Nephron (organoid): ENCODE data around the gene CD44.

ENCODE experiments used
- H3K27ac Mint-ChIP-seq, 3 experiments: 2 replicates each; pipeline ENCODE4 v1.8.0; 2020; ENCODE audit warnings: mixed read lengths in 3 of 3, mild to moderate bottlenecking in 2 of 3, moderate library complexity in 1 of 3
- H3K27me3 Mint-ChIP-seq: 2 replicates; pipeline ENCODE4 v1.8.0; 2021; ENCODE audit warnings: low read depth, mild to moderate bottlenecking, moderate library complexity, mixed read lengths
- H3K36me3 Mint-ChIP-seq: 2 replicates; pipeline ENCODE4 v1.8.0; 2020; ENCODE audit warnings: low read depth, mixed read lengths
- H3K4me1 Mint-ChIP-seq: 2 replicates; pipeline ENCODE4 v1.8.0; 2020; ENCODE audit warnings: mixed read lengths
- H3K4me3 Mint-ChIP-seq, 3 experiments: 2 replicates each; pipeline ENCODE4 v1.8.0; 2020; ENCODE audit warnings: mild to moderate bottlenecking in 3 of 3, mixed read lengths in 3 of 3, moderate library complexity in 2 of 3
- H3K9me3 Mint-ChIP-seq: 2 replicates; pipeline ENCODE4 v1.8.0; 2020; ENCODE audit warnings: mixed read lengths
- TF ChIP-seq, protein P1 (sequence below), 3 experiments: fragments of 200-600 bp; sonication (generic); IDR thresholded peaks; one replicate each; pipeline ENCODE4 v1.5.0; 2021; ENCODE audit warnings: antibody characterized with exemption in 3 of 3; ENCODE audit not compliant: unreplicated experiment in 3 of 3

CD44 gene

DNA sequence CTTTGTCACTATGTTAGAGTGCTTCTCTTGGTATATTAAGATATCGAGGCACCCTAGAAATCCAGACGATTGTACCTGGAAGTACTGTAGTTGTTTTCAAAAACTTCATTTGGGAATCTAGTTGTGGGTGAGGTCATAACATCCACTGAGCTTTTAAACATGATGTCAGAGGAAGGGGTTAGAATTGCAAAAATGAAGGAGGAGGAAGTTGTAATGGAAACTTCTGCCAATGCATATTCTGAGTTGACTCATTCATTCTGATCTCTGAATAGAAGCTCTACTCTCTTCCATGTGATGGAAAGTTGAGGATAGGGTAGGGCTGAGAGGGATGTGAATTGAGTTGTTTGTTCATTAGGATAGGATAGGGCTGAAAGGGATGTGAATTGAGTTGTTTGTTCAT, 7.7 kb downstream of the CD44 start:
- Mint-ChIP-seq H3K9me3 (peaks cover 3% of the 10 kb centered on the region), H3K4me3 (no peak overlapping the region), H3K4me1 (peaks cover 8% of the 10 kb centered on the region), H3K27ac (no peak overlapping the region), H3K27me3 (peaks cover 29% of the 10 kb centered on the region), H3K36me3 (no peaks in the 10 kb centered on the region)
- TF ChIP-seq, protein P1, sequence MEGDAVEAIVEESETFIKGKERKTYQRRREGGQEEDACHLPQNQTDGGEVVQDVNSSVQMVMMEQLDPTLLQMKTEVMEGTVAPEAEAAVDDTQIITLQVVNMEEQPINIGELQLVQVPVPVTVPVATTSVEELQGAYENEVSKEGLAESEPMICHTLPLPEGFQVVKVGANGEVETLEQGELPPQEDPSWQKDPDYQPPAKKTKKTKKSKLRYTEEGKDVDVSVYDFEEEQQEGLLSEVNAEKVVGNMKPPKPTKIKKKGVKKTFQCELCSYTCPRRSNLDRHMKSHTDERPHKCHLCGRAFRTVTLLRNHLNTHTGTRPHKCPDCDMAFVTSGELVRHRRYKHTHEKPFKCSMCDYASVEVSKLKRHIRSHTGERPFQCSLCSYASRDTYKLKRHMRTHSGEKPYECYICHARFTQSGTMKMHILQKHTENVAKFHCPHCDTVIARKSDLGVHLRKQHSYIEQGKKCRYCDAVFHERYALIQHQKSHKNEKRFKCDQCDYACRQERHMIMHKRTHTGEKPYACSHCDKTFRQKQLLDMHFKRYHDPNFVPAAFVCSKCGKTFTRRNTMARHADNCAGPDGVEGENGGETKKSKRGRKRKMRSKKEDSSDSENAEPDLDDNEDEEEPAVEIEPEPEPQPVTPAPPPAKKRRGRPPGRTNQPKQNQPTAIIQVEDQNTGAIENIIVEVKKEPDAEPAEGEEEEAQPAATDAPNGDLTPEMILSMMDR (IDR thresholded peaks at IDR 0.05; ENCODE audit: unreplicated experiment in 3 of 3), result no peak

DNA sequence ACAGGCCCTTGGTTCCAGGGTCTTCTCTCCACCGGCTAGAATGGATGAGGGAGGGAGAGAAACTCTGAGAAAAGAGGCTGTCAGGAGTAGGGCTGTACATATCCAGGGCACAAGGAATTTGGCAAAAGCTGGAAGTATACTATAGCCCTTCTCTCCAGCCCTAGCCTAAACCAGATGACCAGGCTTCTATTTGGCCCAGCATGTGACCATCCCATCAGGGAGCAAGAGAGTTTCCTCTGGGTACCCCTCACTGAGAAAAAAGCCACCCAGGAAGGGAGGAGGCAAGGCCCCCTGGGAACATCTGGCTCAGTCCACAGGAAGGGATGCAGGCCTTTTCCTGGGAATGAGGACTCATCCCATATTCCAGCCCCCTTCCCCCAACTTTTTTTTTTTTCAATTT, 8.3 kb downstream of the CD44 start:
- Mint-ChIP-seq H3K4me1 (peaks cover 11% of the 10 kb centered on the region), H3K36me3 (no peaks in the 10 kb centered on the region), H3K27me3 (peaks cover 28% of the 10 kb centered on the region), H3K27ac (no peak overlapping the region), H3K4me3 (no peak overlapping the region), H3K9me3 (peaks cover 3% of the 10 kb centered on the region)
- TF ChIP-seq, protein P1 (IDR thresholded peaks at IDR 0.05; ENCODE audit: unreplicated experiment in 3 of 3), result no peak

DNA sequence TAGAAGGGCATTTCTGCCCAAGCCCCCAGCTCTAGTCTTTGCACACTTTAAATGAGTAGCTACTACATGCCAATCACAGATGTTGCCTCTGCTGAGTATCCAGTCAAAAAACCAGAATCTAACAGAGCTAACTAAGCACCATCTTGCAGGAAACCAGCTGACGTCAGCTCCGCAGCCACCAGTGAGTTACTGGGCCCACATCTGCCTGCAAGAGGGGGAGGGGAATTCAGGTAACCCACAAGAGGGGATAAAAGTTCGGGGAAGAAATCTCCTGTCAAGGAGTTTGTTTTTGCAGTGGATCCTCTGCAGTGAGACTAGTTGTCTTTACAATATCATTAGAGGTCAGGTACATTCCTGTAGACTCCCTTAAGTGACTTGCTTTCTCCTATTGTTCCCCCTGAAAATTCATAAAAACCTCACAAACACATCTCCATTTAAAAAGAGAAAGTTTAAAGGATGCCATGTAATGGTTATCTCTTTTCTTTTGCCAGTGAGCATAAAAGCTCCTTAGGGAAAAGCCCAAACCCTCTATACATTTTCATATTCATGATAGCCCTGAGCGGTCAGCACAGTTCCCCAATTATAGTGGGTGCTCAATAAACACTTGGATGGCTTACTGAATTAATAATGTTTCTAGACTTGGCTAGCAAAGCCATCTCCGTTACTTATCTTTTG, 9.3 kb downstream of the CD44 start:
- Mint-ChIP-seq H3K27ac (no peak overlapping the region), H3K27me3 (peaks cover 27% of the 10 kb centered on the region), H3K4me3 (no peak overlapping the region), H3K4me1 (peaks cover 11% of the 10 kb centered on the region), H3K9me3 (peaks cover 7% of the 10 kb centered on the region), H3K36me3 (no peaks in the 10 kb centered on the region)
- TF ChIP-seq, protein P1 (IDR thresholded peaks at IDR 0.05; ENCODE audit: unreplicated experiment in 3 of 3), result no peak

DNA sequence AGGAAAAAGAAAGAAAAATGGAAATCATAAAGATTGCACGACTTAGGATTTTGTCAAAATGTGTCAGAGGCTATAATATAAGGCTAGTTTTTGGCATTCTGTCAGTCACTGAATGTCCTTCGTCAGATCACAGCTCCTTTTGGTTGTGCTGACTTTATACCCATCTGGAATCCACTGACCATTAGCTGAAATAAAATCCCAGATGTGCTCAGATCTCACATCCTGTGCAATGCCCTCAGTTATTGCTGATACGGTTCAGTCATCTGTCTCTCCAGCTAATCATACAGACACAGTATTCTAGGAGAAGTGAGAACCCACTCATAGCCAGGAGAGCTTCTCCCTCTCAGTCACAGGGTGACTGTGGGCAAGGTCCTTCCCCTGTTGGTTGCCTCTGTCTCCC, 11.5 kb downstream of the CD44 start:
- Mint-ChIP-seq H3K27me3 (peaks cover 16% of the 10 kb centered on the region), H3K9me3 (peaks cover 10% of the 10 kb centered on the region), H3K4me1 (peaks cover 11% of the 10 kb centered on the region), H3K4me3 (no peak overlapping the region), H3K27ac (no peak overlapping the region), H3K36me3 (no peaks in the 10 kb centered on the region)
- TF ChIP-seq, protein P1 (IDR thresholded peaks at IDR 0.05; ENCODE audit: unreplicated experiment in 3 of 3), result no peak

DNA sequence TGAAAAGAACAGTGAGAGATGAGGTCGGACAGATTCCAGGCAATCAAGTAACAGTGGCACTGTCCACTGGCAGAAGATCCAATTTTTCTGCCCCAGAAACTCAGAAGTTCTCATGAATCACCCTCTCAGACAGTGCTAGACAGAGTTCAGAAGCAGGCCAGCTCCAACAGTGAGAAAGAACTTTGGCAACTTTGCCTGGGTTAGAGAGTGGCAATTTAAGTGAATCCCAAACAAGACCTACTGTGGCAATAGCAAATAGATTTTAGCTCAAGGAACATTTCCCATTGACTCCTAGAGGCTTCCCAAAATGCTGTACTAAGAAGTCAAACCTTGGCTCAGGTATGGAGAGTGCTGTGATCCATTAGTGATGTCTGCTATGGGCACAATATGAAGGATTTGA, 12.3 kb downstream of the CD44 start:
- Mint-ChIP-seq H3K36me3 (no peaks in the 10 kb centered on the region), H3K9me3 (peaks cover 10% of the 10 kb centered on the region), H3K4me1 (peaks cover 11% of the 10 kb centered on the region), H3K4me3 (no peak overlapping the region), H3K27ac (no peak overlapping the region), H3K27me3 (peaks cover 12% of the 10 kb centered on the region)
- TF ChIP-seq, protein P1 (IDR thresholded peaks at IDR 0.05; ENCODE audit: unreplicated experiment in 3 of 3), result no peak

DNA sequence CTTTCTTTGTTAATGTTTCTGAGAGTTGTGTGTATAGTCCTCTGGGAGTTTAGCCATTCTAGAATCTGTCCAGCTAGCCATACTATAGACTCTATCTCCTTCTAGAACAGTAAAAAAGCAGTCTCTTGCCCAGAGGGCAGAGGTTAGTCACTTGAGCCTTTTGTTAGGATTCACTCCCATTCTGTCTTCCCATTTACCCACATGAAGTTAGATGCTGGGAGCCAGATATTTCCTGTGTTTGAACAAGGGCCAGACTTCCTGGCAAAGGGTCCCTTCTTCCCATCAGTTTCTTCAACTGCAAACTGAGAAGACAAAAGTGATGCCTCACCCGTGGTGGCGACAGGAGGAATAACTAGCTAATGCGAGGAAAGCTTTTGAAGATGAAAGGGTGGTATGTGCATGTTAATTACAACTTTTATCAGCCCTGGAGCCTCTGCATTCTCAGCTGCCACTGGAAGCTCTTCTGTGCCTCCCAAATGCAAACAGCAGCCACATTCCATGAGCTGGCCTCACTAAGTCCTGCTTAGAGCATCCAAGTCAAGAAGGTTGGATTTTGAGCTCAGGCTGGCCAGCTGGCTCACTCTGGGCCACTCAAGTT, 12.8 kb downstream of the CD44 start:
- TF ChIP-seq, protein P1 (IDR thresholded peaks at IDR 0.05; ENCODE audit: unreplicated experiment in 3 of 3), result no peak
- Mint-ChIP-seq H3K4me3 (no peak overlapping the region), H3K9me3 (peaks cover 10% of the 10 kb centered on the region), H3K4me1 (peaks cover 11% of the 10 kb centered on the region), H3K27me3 (peaks cover 7% of the 10 kb centered on the region), H3K36me3 (no peaks in the 10 kb centered on the region), H3K27ac (no peak overlapping the region)
